IMR-90 (cell line): Measurements from ENCODE around the gene NAALAD2. TPM values are rescaled to one million over a fixed set of nuclear protein-coding genes. Genes with fewer than 3 reads are reported as not detected.

ENCODE experiments used
- ATAC-seq: fragments of 200-7000 bp; cut with Tn5 transposase; 2 replicates; pipeline ENCODE4 v1.9.1; 2020; ENCODE audit warnings: low read depth, mild to moderate bottlenecking, moderate library complexity
- BruUV-seq: library from RNA; stranded (reverse); fragments of 400-500 nt; replicated peaks from 2 replicates; lab custom pipeline; 2021; lab: Mats Ljungman, UMichigan
- CTCF ChIA-PET: fragments of 300-600 bp; formaldehyde crosslinking; extraction: SDS; loops from one replicate; lab custom pipeline; 2021; ENCODE audit warnings: antibody characterized with exemption; lab: Yijun Ruan, JAX
- POLR2A ChIA-PET: fragments of 300-600 bp; sonication (Branson Sonifier 250); formaldehyde crosslinking; loops from one replicate; lab custom pipeline; 2022; ENCODE audit warnings: antibody characterized with exemption; ENCODE audit not compliant: unreplicated experiment; lab: Charles Lee
- DNase-seq: peaks from one replicate; pipeline ENCODE4 v3.0.0; 2013
- H2AFZ ChIP-seq: replicated peaks from 2 replicates; pipeline ENCODE3; 2013; ENCODE audit warnings: low read length, mild to moderate bottlenecking; ENCODE audit not compliant: poor library complexity
- H2AK5ac ChIP-seq: 2 replicates; pipeline ENCODE4 v1.6.1; 2013; ENCODE audit warnings: low read depth, low read length, inconsistent platforms
- H2AK9ac ChIP-seq: replicated peaks from 2 replicates; pipeline ENCODE3; 2013; ENCODE audit warnings: mild to moderate bottlenecking, low read depth, low read length, moderate library complexity; ENCODE audit not compliant: poor library complexity
- H2BK120ac ChIP-seq: 2 replicates; pipeline ENCODE4 v1.6.1; 2013; ENCODE audit warnings: low read depth, low read length, inconsistent platforms
- H2BK15ac ChIP-seq: 3 replicates; pipeline ENCODE4 v1.6.1; 2013; ENCODE audit warnings: low read depth, low read length, inconsistent platforms
- H2BK20ac ChIP-seq: 2 replicates; pipeline ENCODE4 v1.6.1; 2013; ENCODE audit warnings: low read depth, mild to moderate bottlenecking, inconsistent platforms, low read length, moderate library complexity
- H2BK5ac ChIP-seq: 2 replicates; pipeline ENCODE4 v1.6.1; 2013; ENCODE audit warnings: mild to moderate bottlenecking, low read depth, low read length, inconsistent platforms; ENCODE audit not compliant: poor library complexity, severe bottlenecking
- H3K14ac ChIP-seq: replicated peaks from 2 replicates; pipeline ENCODE4 v1.6.1; 2013; ENCODE audit warnings: low read depth, low read length, inconsistent platforms
- H3K18ac ChIP-seq: 2 replicates; pipeline ENCODE4 v1.6.1; 2013; ENCODE audit warnings: low read depth, low read length, control low read depth
- H3K23ac ChIP-seq: 2 replicates; pipeline ENCODE4 v1.6.1; 2013; ENCODE audit warnings: low read depth, low read length, inconsistent platforms
- H3K27ac ChIP-seq: 2 replicates; pipeline ENCODE4 v1.5.1; 2013; ENCODE audit warnings: mild to moderate bottlenecking, control low read depth, low read length; ENCODE audit not compliant: insufficient read depth
- H3K27me3 ChIP-seq: 2 replicates; pipeline ENCODE4 v1.6.1; 2013; ENCODE audit warnings: low read length; ENCODE audit not compliant: control insufficient read depth, insufficient read depth
- H3K36me3 ChIP-seq: 2 replicates; pipeline ENCODE4 v1.6.1; 2013; ENCODE audit warnings: low read length, mixed read lengths; ENCODE audit not compliant: control insufficient read depth, insufficient read depth
- H3K4ac ChIP-seq: 2 replicates; pipeline ENCODE4 v1.6.1; 2013; ENCODE audit warnings: low read depth, low read length, inconsistent platforms
- H3K4me1 ChIP-seq: 2 replicates; pipeline ENCODE4 v1.6.1; 2013; ENCODE audit warnings: low read length, mixed read lengths; ENCODE audit not compliant: control insufficient read depth, insufficient read depth
- H3K4me2 ChIP-seq: 2 replicates; pipeline ENCODE4 v1.6.1; 2013; ENCODE audit warnings: low read depth, mild to moderate bottlenecking, control low read depth, low read length, moderate library complexity
- H3K4me3 ChIP-seq: 2 replicates; pipeline ENCODE4 v1.5.1; 2013; ENCODE audit warnings: low read depth, mild to moderate bottlenecking, control low read depth, low read length, moderate library complexity; ENCODE audit not compliant: insufficient read depth
- H3K56ac ChIP-seq: 2 replicates; pipeline ENCODE4 v1.6.1; 2013; ENCODE audit warnings: low read length, inconsistent platforms; ENCODE audit not compliant: insufficient read depth; ENCODE audit errors: extremely low read depth
- H3K79me1 ChIP-seq, 2 experiments: 2 replicates each; pipeline ENCODE4 v1.6.1; 2013; ENCODE audit warnings: low read length in 2 of 2, inconsistent platforms in 1 of 2, low read depth in 1 of 2
- H3K9ac ChIP-seq: 2 replicates; pipeline ENCODE4 v1.6.1; 2013; ENCODE audit warnings: low read depth, low read length, control low read depth
- H3K9me1 ChIP-seq: 2 replicates; pipeline ENCODE4 v1.6.1; 2013; ENCODE audit warnings: low read length, inconsistent platforms; ENCODE audit not compliant: insufficient read depth
- H3K9me3 ChIP-seq: 2 replicates; pipeline ENCODE4 v1.6.1; 2013; ENCODE audit warnings: low read length; ENCODE audit not compliant: control insufficient read depth, insufficient read depth
- H4K20me1 ChIP-seq: 2 replicates; pipeline ENCODE4 v1.6.1; 2013; ENCODE audit warnings: low read length, inconsistent platforms; ENCODE audit not compliant: insufficient read depth
- H4K5ac ChIP-seq: 2 replicates; pipeline ENCODE4 v1.6.1; 2013; ENCODE audit warnings: mild to moderate bottlenecking, low read depth, low read length, control low read depth
- H4K8ac ChIP-seq, 2 experiments: 2 replicates each; pipeline ENCODE4 v1.6.1; 2013; ENCODE audit warnings: low read depth in 2 of 2, low read length in 2 of 2, control low read depth in 1 of 2, inconsistent platforms in 1 of 2
- H4K91ac ChIP-seq: 2 replicates; pipeline ENCODE4 v1.6.1; 2013; ENCODE audit warnings: low read depth, low read length, inconsistent platforms; ENCODE audit not compliant: insufficient read depth
- MXI1 ChIP-seq: IDR thresholded peaks from 2 replicates; pipeline ENCODE4 v1.6.1; 2012; ENCODE audit warnings: low read depth, mild to moderate bottlenecking, low read length, moderate library complexity, borderline replicate concordance
- dilution Hi-C: fragments of 300-500 bp; cut with HindIII; formaldehyde crosslinking; loops from one replicate; pipeline ENCODE4 v1.14.3; 2018; ENCODE audit warnings: low sequenced_read_pairs; ENCODE audit not compliant: unreplicated experiment
- in situ Hi-C: fragments of 300-500 bp; cut with MboI; formaldehyde crosslinking; loops from 3 replicates; pipeline ENCODE4 v1.14.3; 2019; ENCODE audit warnings: low sequenced_read_pairs, inconsistent platforms, mixed read lengths
- intact Hi-C: fragments of 100-400 bp; cut with micrococcal nuclease; formaldehyde crosslinking; loops from 2 replicates; pipeline ENCODE4 v1.10.0; 2022
- polyA plus RNA-seq, 3 experiments: library from polyadenylated mRNA; depleted of rRNA; stranded (reverse); fragments of >200 nt; gene quantifications; 2 replicates each; pipeline ENCODE4 v1.2.3, GENCODE V29; 2012; ENCODE audit warnings: low replicate concordance in 1 of 3
- total RNA-seq: library from RNA; depleted of rRNA; stranded (reverse); fragments of >200 nt; gene quantifications from 2 replicates; pipeline ENCODE4 v1.2.3, GENCODE V29; 2012

Gene NAALAD2
- total and polyA plus RNA-seq, 2 of the 4 experiments (the other 2 are of a cell fraction), result under 0.01 to 0.09 TPM

DNA sequence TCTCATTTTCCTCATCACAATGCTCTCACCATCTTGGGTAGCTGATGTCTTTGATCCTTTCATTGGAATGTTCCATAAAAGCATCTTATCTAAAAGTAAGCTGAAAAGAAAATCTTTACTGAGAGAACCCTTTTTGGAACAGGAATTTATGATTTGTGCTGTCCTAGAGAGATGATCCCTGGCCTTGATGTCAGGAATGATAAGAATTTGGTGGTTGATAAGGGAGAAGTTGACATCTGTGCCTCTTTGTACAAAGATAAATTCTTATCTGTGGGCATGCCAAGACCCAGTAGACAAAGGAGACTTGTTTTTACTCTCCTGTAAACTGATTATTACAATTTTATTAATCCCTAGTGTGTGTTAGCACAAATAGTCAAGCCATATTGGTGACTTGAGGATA, 36.9 kb downstream of the NAALAD2 start:
- no peaks in the 10 kb centered on the region for H3K27me3 ChIP-seq
- intact Hi-C loops, result no loop called here
- H2BK5ac ChIP-seq, result no peak overlapping the region
- H2AK9ac ChIP-seq, result no peak overlapping the region
- no peak overlapping the region for H3K27ac ChIP-seq
- in situ Hi-C loops, result no loop called here
- no peaks in the 10 kb centered on the region for H3K36me3 ChIP-seq
- dilution Hi-C loops, result no loop called here
- ATAC-seq (no peak), DNase-seq (no peak)
- no peak overlapping the region for H2AFZ ChIP-seq
- ChIA-PET POLR2A (no interaction called here), CTCF (no interaction called here)
- no peak overlapping the region for H2BK20ac ChIP-seq
- H3K4ac ChIP-seq, result no peak overlapping the region
- no peaks in the 10 kb centered on the region for H3K9me1 ChIP-seq
- H2BK15ac ChIP-seq, result no peak overlapping the region
- no peak overlapping the region for H3K4me2 ChIP-seq
- H4K8ac ChIP-seq, result no peak overlapping the region
- BruUV-seq, result no TSS peak
- no peaks in the 10 kb centered on the region for H3K4me1 ChIP-seq
- no peak for TF ChIP-seq MXI1
- H3K4me3 ChIP-seq, result no peak overlapping the region
- no peak overlapping the region for H4K91ac ChIP-seq
- no peak overlapping the region for H2AK5ac ChIP-seq
- H4K5ac ChIP-seq, result no peak overlapping the region
- no peak overlapping the region for H3K23ac ChIP-seq
- H3K79me1 ChIP-seq, result no peaks in the 10 kb centered on the region
- H2BK120ac ChIP-seq, result no peak overlapping the region
- H3K14ac ChIP-seq, result no peak overlapping the region
- no peak overlapping the region for H3K9ac ChIP-seq
- no peaks in the 10 kb centered on the region for H3K9me3 ChIP-seq
- H3K56ac ChIP-seq, result no peak overlapping the region
- H3K18ac ChIP-seq, result no peak overlapping the region
- no peaks in the 10 kb centered on the region for H4K20me1 ChIP-seq
